Measurements from ENCODE around the gene LIX1L. TPM values are rescaled to one million over a fixed set of nuclear protein-coding genes. Genes with fewer than 3 reads are reported as not detected.

The LIX1L gene
- total and polyA plus RNA-seq, 2 donors (not counting 1 experiment from before 2014, with no cell fraction given), result 14.2 to 63.3 TPM

GRCh38 chr1:145918992-145919939 is 38.6 kb downstream of the LIX1L start:
- Histone ChIP-seq H3K9ac (ENCODE audit: insufficient read depth, low read length) (peak overlapping the region; percentile 84), H3K4me1 (ENCODE audit: control insufficient read depth, extremely low read depth, insufficient read depth, low read length) (peaks cover 4% of the 10 kb centered on the region), H3K4me3 (replicated peaks in 1 of 4; ENCODE audit: control extremely low read depth in 1 of 4, insufficient read depth in 1 of 4, low read depth in 3 of 4, low read length in 4 of 4) (peak overlapping the region; percentile 89 to 96 (median 93)), H3K36me3 (ENCODE audit: control insufficient read depth, insufficient read depth, low read length) (peaks cover 4% of the 10 kb centered on the region), H4K20me1 (ENCODE audit: control insufficient read depth, extremely low read depth, insufficient read depth, low read length) (no peaks in the 10 kb centered on the region), H3K27ac (ENCODE audit: insufficient read depth, low read length) (peak overlapping the region; percentile 94), H3K27me3 (ENCODE audit: control insufficient read depth, insufficient read depth, low read length) (no peaks in the 10 kb centered on the region), H2AFZ (ENCODE audit: low read length) (peak overlapping the region; percentile 95), H3K4me2 (ENCODE audit: extremely low read depth, insufficient read depth, low read length) (peak overlapping the region; percentile 100), H3K9me3 (ENCODE audit: control insufficient read depth, insufficient read depth, low read depth, low read length) (no peaks in the 10 kb centered on the region), H3K79me2 (ENCODE audit: control insufficient read depth, insufficient read depth, low read length) (peaks cover 9% of the 10 kb centered on the region)
- TF ChIP-seq EZH2 (IDR thresholded peaks at IDR 0.05; ENCODE audit: low read length, missing control alignments) (no peak), CTCF (conservative IDR thresholded peaks at IDR 0.05 in 1 of 2, IDR thresholded peaks at IDR 0.05 in 1 of 2; ENCODE audit: low read depth in 1 of 2, low read length in 2 of 2) (no peak)
- peak; percentile 36 to 65 for DNase-seq (ENCODE audit: low read depth in 2 of 2)

- peak within 1 kb of the TSS; percentile 95 for H2AFZ ChIP-seq (ENCODE audit: low read length)
Measured at GRCh38 chr1:145918144-145918991, 39.4 kb downstream of the LIX1L start, which contains the start of gene PEX11B. PEX11B (minus strand) TSS chr1:145918717; CDS start chr1:145918688, 29 bp downstream.

More at GRCh38 chr1:145918144-145918991, 39.4 kb downstream of the LIX1L start, which contains the start of gene PEX11B:
- H4K20me1 ChIP-seq (ENCODE audit: control insufficient read depth, extremely low read depth, insufficient read depth, low read length), result no peaks in the 10 kb centered on the region
- TF ChIP-seq EZH2 (IDR thresholded peaks at IDR 0.05; ENCODE audit: low read length, missing control alignments), result no peak
- no peak for TF ChIP-seq CTCF (conservative IDR thresholded peaks at IDR 0.05 in 1 of 2, IDR thresholded peaks at IDR 0.05 in 1 of 2; ENCODE audit: low read depth in 1 of 2, low read length in 2 of 2)
- H3K9ac ChIP-seq (ENCODE audit: insufficient read depth, low read length), result peak within 1 kb of the TSS; percentile 84
- peak; percentile 90 for DNase-seq (ENCODE audit: low read depth in 2 of 2)
- H3K9me3 ChIP-seq (ENCODE audit: control insufficient read depth, insufficient read depth, low read depth, low read length), result no peaks in the 10 kb centered on the region
- H3K4me3 ChIP-seq (replicated peaks in 1 of 4; ENCODE audit: control extremely low read depth in 1 of 4, insufficient read depth in 1 of 4, low read depth in 3 of 4, low read length in 4 of 4), result peak within 1 kb of the TSS; percentile 89 to 96 (median 93)
- peaks cover 6% of the 10 kb centered on the region for H3K36me3 ChIP-seq (ENCODE audit: control insufficient read depth, insufficient read depth, low read length)
- H3K27ac ChIP-seq (ENCODE audit: insufficient read depth, low read length), result peak within 1 kb of the TSS; percentile 94
- no peaks in the 10 kb centered on the region for H3K27me3 ChIP-seq (ENCODE audit: control insufficient read depth, insufficient read depth, low read length)
- H3K4me2 ChIP-seq (ENCODE audit: extremely low read depth, insufficient read depth, low read length), result peak within 1 kb of the TSS; percentile 100
- H3K4me1 ChIP-seq (ENCODE audit: control insufficient read depth, extremely low read depth, insufficient read depth, low read length), result peaks cover 4% of the 10 kb centered on the region
- H3K79me2 ChIP-seq (ENCODE audit: control insufficient read depth, insufficient read depth, low read length), result peaks cover 9% of the 10 kb centered on the region
